ENCODE measurements around the gene CCDC154.

GRCh38 chr16:1414532-1415260, 29.7 kb downstream of the CCDC154 start, which contains the start of gene UNKL:
- TF ChIP-seq CTCF (conservative IDR thresholded peaks at IDR 0.05; ENCODE audit: low read length) (no peak), EZH2phosphoT487 (IDR thresholded peaks at IDR 0.05; ENCODE audit: borderline replicate concordance, low read depth, low read length) (no peak)
